T-helper 2 cell treated with Interferon-gamma antibody and Interleukin-4, amounts not matched to agents 100 ng/mL and 5 ng/mL, for 36 hours (primary cell): ENCODE measurements around the gene CUL9. TPM values are rescaled to one million over a fixed set of nuclear protein-coding genes. Genes with fewer than 3 reads are reported as not detected.

Experiments used
- intact Hi-C: fragments of 100-400 bp; cut with micrococcal nuclease; formaldehyde crosslinking; loops from one replicate; pipeline ENCODE4 v1.15.1; 2023
- total RNA-seq: library from RNA; stranded (reverse); gene quantifications from 2 replicates; pipeline ENCODE4 v1.2.3, GENCODE V29; 2022

Gene CUL9
- total RNA-seq, 1 donor from 2014 or later: 45.5 TPM

DNA sequence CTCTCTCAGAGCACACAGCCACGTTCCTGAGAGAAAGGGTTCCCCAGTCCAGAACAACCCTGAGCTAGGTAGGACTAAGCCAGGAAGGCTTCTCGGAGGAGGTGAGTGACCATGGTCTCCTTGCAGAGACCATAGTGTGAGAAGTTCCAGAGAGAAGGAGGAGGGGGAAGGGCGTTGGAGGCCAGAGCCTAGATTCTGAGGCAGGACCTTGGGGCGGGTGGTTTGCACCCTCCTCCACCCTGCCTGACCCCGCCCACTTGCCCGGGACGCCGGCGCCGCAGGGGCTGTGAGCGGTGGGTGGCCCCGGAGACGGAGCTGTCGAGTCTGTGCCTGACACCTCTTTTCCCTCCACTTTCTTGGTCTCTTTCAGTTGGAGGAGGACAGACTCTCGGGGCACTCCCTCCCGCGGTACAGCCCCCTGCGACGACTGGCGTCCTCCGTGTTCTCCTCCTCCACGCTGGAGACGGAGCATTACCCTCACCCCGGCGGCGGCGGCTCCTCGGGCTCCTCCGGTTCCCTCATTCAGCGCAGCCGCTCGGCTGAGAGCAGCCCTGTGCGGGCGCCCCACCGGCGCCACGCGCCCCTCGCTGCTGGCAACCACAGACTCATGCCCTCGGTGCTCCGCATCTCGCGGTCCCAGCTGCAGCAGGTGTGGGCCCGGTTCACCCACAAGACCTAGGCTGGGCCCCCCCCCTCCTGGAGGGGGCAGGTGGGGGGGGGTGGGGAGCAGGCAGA lies 87.4 kb downstream of the CUL9 start:
- intact Hi-C loops: no loop called here

DNA sequence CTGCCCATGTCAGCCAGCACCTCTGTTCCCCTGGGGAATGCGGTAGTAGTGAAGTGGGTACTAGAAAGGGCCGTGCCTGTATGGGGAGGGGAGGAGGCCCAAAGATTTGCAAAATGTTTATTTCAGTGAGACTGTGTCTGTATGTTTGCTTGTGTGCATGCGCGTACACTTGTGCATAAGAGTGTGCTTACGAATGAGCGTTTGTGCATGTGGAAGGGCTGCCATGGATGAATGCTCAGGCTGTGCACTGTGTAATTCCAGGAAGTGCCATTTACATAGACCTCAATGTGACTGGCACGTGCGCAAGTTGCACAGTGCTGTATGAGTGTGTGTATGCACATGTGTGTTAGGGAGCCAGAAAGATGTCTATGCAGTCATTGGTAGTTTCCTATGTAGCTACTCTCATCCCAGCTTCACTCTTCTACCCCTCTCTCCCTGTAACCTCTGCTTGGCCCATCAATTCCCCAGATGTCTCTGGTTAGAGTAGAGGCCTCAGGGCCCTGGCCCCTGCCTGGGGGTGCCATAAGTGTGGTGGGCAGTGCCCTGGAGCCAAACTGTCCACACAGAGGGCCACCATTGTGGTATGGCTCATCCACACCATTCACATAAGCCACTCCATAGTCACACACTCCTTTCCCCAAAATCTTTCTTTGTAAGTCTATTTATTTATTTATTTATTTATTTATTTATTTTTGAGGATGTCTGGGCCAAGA lies 89.3 kb downstream of the CUL9 start:
- intact Hi-C loops: no loop called here

DNA sequence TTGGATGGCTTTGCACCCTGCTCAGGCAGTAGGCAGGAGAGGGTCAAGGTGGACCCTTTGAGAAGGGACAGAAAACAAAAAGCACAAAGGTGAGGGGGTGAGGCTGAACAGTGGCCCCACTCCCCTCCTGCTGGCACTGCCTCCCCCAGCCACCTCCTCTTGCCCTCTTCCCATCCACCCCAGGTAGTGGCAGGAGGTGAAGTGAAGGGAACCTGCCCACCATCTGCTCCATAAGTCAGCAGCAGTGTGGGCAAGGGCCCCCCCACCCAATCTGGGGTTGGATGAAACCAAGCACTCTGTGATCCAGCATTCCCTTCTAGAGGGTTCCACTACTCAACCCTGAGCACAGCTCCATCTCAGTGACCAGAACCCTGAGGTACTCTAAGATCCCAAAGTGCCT lies 89.9 kb downstream of the CUL9 start:
- intact Hi-C loops: no loop called here

DNA sequence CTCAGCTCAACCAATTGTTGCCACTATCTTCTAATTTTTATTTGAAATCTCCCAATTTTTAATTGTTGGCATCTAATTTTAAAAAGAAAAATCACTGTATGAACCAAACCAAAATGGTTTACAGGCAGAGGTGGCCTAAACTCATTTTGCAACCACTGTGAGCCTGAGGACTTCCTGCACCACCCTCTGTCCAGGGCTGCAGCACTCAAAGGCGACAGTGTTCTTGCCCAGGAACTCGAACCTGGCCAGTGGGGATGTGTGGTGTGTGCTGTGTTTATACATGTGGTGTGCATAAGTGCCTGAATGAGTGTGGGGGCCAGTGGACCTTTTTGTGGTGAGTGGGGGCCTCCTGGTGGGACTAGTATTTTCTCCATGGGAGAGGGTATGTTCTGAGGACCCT lies 91.7 kb downstream of the CUL9 start:
- intact Hi-C loops: no loop called here

Other genes with a start within 250 kb of the CUL9 start
- 0.98 and 1.00 TPM in 2 replicates for gene GNMT, start 221.4 kb upstream of the CUL9 start, total RNA-seq
- gene PEX6, start 203.0 kb upstream of the CUL9 start, total RNA-seq: 27.1 and 28.5 TPM in 2 replicates
- gene PPP2R5D, start 197.6 kb upstream of the CUL9 start, total RNA-seq: 52.6 and 56.1 TPM in 2 replicates
- gene MEA1, start 168.2 kb upstream of the CUL9 start, total RNA-seq: 63.6 and 65.6 TPM in 2 replicates
- 65.4 and 67.1 TPM in 2 replicates for gene KLHDC3, start 167.9 kb upstream of the CUL9 start, total RNA-seq
- gene RRP36, start 160.6 kb upstream of the CUL9 start, total RNA-seq: 70.7 and 74.8 TPM in 2 replicates
- gene CUL7, start 128.3 kb upstream of the CUL9 start, total RNA-seq: 10.6 and 12.0 TPM in 2 replicates
- 47.9 and 50.2 TPM in 2 replicates for gene MRPL2, start 122.8 kb upstream of the CUL9 start, total RNA-seq
- gene KLC4, start 122.6 kb upstream of the CUL9 start, total RNA-seq: 10.1 and 11.4 TPM in 2 replicates
- 1.9 TPM in 2 replicates for gene PTK7, start 105.9 kb upstream of the CUL9 start, total RNA-seq
- 46.5 and 46.8 TPM in 2 replicates for gene SRF, start 10.9 kb upstream of the CUL9 start, total RNA-seq
- 43.9 and 45.7 TPM in 2 replicates for gene DNPH1, start 47.3 kb downstream of the CUL9 start, total RNA-seq
- 0.18 and 0.20 TPM in 2 replicates for gene TTBK1, start 61.3 kb downstream of the CUL9 start, total RNA-seq
- not detected in 2 replicates for gene SLC22A7, start 116.1 kb downstream of the CUL9 start, total RNA-seq
- 0.23 and 0.34 TPM in 2 replicates for gene CRIP3, start 126.6 kb downstream of the CUL9 start, total RNA-seq
- gene ZNF318, start 187.5 kb downstream of the CUL9 start, total RNA-seq: 12.1 and 12.2 TPM in 2 replicates
- gene ABCC10, start 245.3 kb downstream of the CUL9 start, total RNA-seq: 51.6 and 52.1 TPM in 2 replicates